Measurements from ENCODE around the gene TDO2. TPM values are rescaled to one million over a fixed set of nuclear protein-coding genes. Genes with fewer than 3 reads are reported as not detected.

TDO2 gene
- total RNA-seq, 1 donor from 2014 or later = 1.4 TPM

GRCh38 chr4:155946486-155946885 is 43.0 kb downstream of the TDO2 start:
- no peaks in the 10 kb centered on the region for H3K27me3 ChIP-seq (ENCODE audit: low read depth)
- no peak overlapping the region for H3K4me3 ChIP-seq
- DNase-seq = no peak
- peaks cover 8% of the 10 kb centered on the region for H3K4me1 ChIP-seq
- no peaks in the 10 kb centered on the region for H3K9me3 ChIP-seq
- ATAC-seq = peak; percentile 88 to 96
- H3K36me3 ChIP-seq = peaks cover 2% of the 10 kb centered on the region
- no peak for TF ChIP-seq CTCF (IDR thresholded peaks at IDR 0.05)
- H3K27ac ChIP-seq = no peak overlapping the region
- intact Hi-C loops (cut with DNase I) = no loop called here

- Histone ChIP-seq H3K36me3 (no peaks in the 10 kb centered on the region), H3K27me3 (ENCODE audit: low read depth) (no peaks in the 10 kb centered on the region), H3K9me3 (no peaks in the 10 kb centered on the region), H3K4me3 (no peak overlapping the region), H3K27ac (no peak overlapping the region), H3K4me1 (peaks cover 19% of the 10 kb centered on the region)
- intact Hi-C loops (cut with DNase I) = no loop called here
- TF ChIP-seq CTCF (IDR thresholded peaks at IDR 0.05) = no peak
- no peak for ATAC-seq
- DNase-seq = no peak
Observed at GRCh38 chr4:155948541-155948940, 45.0 kb downstream of the TDO2 start.

- H3K27ac ChIP-seq = no peak overlapping the region
- DNase-seq (no peak), ATAC-seq (no peak)
- no peak for TF ChIP-seq CTCF (IDR thresholded peaks at IDR 0.05)
- intact Hi-C loops (cut with DNase I) = loop anchor here (5.0 kb wide), 1 partner anchor 138 kb away; no protein-coding TSS in a partner anchor
- no peaks in the 10 kb centered on the region for H3K27me3 ChIP-seq (ENCODE audit: low read depth)
- no peaks in the 10 kb centered on the region for H3K9me3 ChIP-seq
- H3K4me3 ChIP-seq = no peak overlapping the region
- no peaks in the 10 kb centered on the region for H3K36me3 ChIP-seq
- peaks cover 19% of the 10 kb centered on the region for H3K4me1 ChIP-seq
Observed at GRCh38 chr4:155950461-155950860, 47.0 kb downstream of the TDO2 start.

- peak overlapping the region; percentile 99 for H3K27ac ChIP-seq
Observed at GRCh38 chr4:155952501-155952901, 49.0 kb downstream of the TDO2 start.

GRCh38 chr4:155953151-155954117 is 49.9 kb downstream of the TDO2 start, which contains the start of gene CTSO:
Gene CTSO, minus strand, starts transcription at chr4:155953866. Its CDS starts 19 bp downstream, at chr4:155953847.
- Histone ChIP-seq H3K36me3 (no peaks in the 10 kb centered on the region), H3K27ac (peak within 1 kb of the TSS; percentile 99), H3K4me3 (peak within 1 kb of the TSS; percentile 69), H3K9me3 (no peaks in the 10 kb centered on the region), H3K27me3 (ENCODE audit: low read depth) (no peaks in the 10 kb centered on the region), H3K4me1 (peaks cover 10% of the 10 kb centered on the region)
- intact Hi-C loops (cut with DNase I) = loop anchor here (5.0 kb wide), 1 partner anchor 141 kb away; no protein-coding TSS in a partner anchor
- TF ChIP-seq CTCF (IDR thresholded peaks at IDR 0.05) = peak; percentile 64
- ATAC-seq (peak; percentile 95 to 97), DNase-seq (peak; percentile 85)

More at GRCh38 chr4:155952501-155952901, 49.0 kb downstream of the TDO2 start:
- no peak for ATAC-seq
- H3K27me3 ChIP-seq (ENCODE audit: low read depth) = no peaks in the 10 kb centered on the region
- H3K4me1 ChIP-seq = peaks cover 10% of the 10 kb centered on the region
- no peaks in the 10 kb centered on the region for H3K9me3 ChIP-seq
- intact Hi-C loops (cut with DNase I) = loop anchor here (5.0 kb wide), 1 partner anchor 140 kb away; no protein-coding TSS in a partner anchor
- no peak for DNase-seq
- peak overlapping the region; percentile 69 for H3K4me3 ChIP-seq
- no peaks in the 10 kb centered on the region for H3K36me3 ChIP-seq
- no peak for TF ChIP-seq CTCF (IDR thresholded peaks at IDR 0.05)
